ENCODE measurements around the gene ADGRG6.

GRCh38 chr6:142440600-142441293, 138.9 kb downstream of the ADGRG6 start:
- TF ChIP-seq, protein P1, sequence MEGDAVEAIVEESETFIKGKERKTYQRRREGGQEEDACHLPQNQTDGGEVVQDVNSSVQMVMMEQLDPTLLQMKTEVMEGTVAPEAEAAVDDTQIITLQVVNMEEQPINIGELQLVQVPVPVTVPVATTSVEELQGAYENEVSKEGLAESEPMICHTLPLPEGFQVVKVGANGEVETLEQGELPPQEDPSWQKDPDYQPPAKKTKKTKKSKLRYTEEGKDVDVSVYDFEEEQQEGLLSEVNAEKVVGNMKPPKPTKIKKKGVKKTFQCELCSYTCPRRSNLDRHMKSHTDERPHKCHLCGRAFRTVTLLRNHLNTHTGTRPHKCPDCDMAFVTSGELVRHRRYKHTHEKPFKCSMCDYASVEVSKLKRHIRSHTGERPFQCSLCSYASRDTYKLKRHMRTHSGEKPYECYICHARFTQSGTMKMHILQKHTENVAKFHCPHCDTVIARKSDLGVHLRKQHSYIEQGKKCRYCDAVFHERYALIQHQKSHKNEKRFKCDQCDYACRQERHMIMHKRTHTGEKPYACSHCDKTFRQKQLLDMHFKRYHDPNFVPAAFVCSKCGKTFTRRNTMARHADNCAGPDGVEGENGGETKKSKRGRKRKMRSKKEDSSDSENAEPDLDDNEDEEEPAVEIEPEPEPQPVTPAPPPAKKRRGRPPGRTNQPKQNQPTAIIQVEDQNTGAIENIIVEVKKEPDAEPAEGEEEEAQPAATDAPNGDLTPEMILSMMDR (IDR thresholded peaks at IDR 0.05): no peak
- TF ChIP-seq POLR2AphosphoS5 (IDR thresholded peaks at IDR 0.05; ENCODE audit: low read depth, low read length) (no peak), TAF1 (IDR thresholded peaks at IDR 0.05; ENCODE audit: borderline replicate concordance, low read depth, low read length) (no peak), SIN3A (IDR thresholded peaks at IDR 0.05; ENCODE audit: borderline replicate concordance, low read depth, low read length) (no peak), PBX3 (IDR thresholded peaks at IDR 0.05) (no peak), EP300 (IDR thresholded peaks at IDR 0.05; ENCODE audit: borderline replicate concordance in 1 of 2, low read depth in 1 of 2, low read length in 1 of 2) (no peak), FOXJ3 (CRISPR knock-in tag; IDR thresholded peaks at IDR 0.05) (no peak)
